HG03521 (cell line): ENCODE measurements around the gene UMAD1.

ENCODE experiments used
- ATAC-seq: cut with Tn5 transposase; IDR thresholded peaks from one replicate; pipeline ENCODE4 v1.9.1; 2021; ENCODE audit warnings: mild to moderate bottlenecking, moderate library complexity; ENCODE audit not compliant: unreplicated experiment

UMAD1 gene

DNA sequence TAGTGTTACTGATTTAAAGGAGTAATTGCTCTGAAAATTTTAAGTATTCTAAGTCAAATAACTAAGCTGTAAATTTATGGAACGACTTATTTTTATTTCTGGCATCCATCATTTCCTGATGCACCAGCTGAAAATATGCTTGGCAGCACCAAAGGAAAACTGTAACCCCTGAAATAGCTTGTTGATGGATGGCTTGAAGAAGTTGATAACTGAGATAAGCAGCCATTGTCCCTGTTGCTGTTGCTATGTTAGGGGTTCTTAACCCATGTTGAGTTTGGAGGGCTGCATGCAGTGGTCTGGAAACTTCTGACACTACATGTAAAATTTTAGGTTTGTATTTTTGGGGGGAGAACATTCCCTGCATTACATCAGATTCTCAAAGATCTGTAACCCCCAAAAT, 47.2 kb downstream of the UMAD1 start:
- no peak for ATAC-seq

DNA sequence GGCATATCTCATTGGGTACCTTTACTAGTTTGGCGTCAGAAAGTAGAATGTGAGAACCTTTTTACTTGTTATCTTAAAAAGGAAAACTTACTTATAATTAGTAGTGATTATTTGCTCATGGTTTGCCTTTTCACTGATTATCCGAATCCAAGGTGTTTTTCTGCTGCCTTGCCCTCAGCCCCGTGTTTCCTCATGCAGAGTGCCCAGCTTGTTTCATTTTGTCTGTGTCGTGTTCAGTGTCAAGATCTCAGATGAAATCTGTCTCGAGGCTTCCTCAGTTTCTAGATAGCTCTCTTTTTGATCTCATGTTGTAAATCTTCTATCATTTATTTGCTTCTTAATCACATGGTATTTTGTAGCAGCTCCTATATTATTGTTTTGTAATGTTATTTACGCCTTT, 47.8 kb downstream of the UMAD1 start:
- no peak for ATAC-seq

DNA sequence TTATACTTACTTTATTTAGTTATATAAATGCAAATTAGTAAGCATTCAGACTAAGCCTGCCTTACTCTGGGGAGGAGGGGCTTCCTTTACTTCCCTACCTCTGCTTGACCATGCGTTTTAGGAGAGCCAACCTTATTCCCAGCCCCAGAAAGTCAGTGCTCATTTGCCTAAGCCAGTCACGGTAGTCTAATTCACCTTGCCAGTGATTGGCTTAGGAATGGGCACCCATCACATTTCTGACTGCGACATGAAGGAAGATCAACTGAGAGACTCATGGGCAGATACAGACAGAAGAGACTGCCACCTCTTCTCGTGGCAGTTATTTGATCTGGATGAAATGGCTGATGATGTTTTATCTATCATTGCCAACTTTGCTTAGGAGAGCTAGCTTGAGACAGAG, 48.4 kb downstream of the UMAD1 start:
- no peak for ATAC-seq

GRCh38 chr7:7693881-7694280, 53.3 kb downstream of the UMAD1 start:
- no peak for ATAC-seq

GRCh38 chr7:7694542-7694941, 54.0 kb downstream of the UMAD1 start:
- ATAC-seq: no peak

- ATAC-seq: no peak
These were observed 54.7 kb downstream of the UMAD1 start for GRCh38 chr7:7695111-7695817.

GRCh38 chr7:7696458-7697119, 56.0 kb downstream of the UMAD1 start:
- ATAC-seq: no peak

DNA sequence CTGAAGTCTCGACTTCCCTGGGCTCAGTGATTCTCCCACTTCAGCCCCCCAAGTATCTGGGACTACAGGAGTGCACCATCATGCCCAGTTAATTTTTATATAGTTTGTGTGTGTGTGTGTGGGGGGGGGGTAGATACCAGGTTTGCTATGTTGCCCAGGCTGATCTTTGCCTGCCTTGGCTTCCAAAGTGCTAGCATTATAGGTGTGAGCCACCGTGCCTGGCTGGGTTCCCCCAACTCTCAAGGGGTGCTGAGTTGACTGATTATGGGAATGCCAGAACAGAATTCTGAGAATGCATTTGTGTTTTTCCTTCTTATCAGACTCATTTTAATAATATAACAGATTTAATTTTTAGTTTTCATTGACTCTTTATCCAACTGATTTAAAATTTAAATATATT, 58.4 kb downstream of the UMAD1 start:
- ATAC-seq: no peak

GRCh38 chr7:7699380-7699779, 58.8 kb downstream of the UMAD1 start:
- no peak for ATAC-seq

DNA sequence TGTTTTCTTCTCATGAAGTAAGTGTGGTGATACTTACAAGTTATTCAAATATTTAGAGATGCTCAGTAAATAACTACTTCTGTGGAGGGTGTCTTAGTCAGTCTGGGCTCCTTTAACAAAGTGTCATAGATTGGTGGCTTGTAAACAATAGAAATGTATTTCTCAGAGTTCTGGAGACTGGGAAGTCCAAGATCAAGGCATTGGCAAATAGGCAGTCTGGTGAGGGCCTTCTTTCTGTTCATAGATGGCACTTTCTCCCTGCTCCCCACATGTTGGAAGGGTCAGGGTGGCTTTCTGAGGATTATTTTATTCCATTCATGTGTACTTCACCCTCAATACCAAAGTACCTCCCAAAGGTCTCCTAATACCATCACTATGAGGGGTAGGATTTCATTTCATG, 59.4 kb downstream of the UMAD1 start:
- no peak for ATAC-seq

DNA sequence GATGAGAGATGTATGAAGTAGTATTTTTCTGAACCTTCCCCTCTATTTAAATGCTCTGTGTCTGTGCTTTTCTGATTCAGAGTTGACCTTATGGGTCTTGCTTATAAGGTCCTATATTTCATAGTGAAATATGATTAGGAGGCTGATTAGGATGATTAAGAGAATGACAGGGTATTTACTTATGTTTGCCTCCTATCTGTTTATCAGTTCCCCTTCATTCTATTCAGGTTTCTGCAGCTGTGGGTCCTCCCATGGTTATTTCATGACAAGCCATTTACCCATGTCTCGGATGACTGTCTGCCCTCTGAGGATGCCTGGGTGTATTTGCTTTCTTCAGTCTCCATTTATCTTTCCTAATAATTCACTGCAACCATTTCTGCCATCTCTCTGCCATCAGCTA, 61.0 kb downstream of the UMAD1 start:
- ATAC-seq: no peak

GRCh38 chr7:7702826-7703225, 62.3 kb downstream of the UMAD1 start:
- ATAC-seq: no peak

GRCh38 chr7:7703427-7703826, 62.9 kb downstream of the UMAD1 start:
- ATAC-seq: no peak

DNA sequence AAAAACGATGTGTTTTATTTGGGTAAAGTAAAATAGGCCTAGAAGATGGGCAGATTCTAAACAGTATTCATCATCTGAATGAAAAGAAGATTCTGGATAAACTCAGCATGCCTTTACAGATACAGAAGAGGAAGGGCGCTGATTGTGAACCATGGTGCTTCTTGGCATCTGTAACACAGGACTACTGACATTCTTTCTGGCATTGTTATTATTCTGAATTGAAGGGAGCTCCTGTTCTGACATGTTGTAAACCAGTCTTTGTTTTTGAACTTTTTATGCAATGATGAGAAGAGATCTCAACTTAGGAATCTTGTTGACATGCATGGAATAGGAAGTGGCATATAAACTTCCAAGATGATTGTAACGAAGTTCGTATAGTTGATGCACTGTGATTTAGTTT, 64.3 kb downstream of the UMAD1 start:
- no peak for ATAC-seq

DNA sequence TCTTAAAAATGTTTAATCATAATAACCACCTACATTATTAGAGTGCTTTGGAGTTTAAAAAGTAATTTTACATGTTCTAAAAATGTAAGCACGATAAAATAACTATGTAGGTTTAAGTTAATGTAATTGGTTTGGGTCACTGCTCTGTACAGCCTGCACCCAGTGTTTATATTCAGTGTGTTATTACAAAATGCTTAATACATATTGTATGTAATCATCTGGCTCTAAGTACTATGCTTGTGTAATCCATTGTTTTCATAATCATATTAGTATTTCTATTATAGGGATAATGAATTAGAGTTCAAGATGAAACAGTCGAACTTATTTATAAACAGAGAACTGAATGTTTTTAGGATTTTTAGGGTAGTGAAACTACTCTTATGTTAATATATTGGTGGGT, 64.8 kb downstream of the UMAD1 start:
- ATAC-seq: no peak

GRCh38 chr7:7706101-7706511, 65.6 kb downstream of the UMAD1 start:
- ATAC-seq: no peak

GRCh38 chr7:7706556-7707172, 66.1 kb downstream of the UMAD1 start:
- ATAC-seq: no peak

- no peak for ATAC-seq
These were observed 66.7 kb downstream of the UMAD1 start for GRCh38 chr7:7707246-7707645.

DNA sequence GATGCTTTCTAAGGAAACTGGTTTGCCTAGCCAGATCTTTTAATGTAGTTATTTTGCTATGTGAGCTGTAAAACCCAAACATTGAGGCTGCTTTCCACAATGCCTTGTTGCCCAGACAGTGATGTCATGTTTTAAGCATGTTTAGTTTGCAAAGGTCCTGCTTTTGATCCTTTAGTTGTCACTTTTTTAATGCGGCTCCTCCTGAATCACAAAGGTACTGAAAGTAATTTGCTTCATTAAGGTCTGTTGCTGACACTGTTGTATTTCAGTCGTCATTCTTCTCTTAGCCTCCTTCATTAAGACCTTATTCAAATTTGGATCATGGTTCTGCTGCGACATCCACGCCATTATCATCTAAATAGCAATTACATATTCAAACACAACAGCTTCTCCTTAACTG, 67.3 kb downstream of the UMAD1 start:
- ATAC-seq: no peak

GRCh38 chr7:7709291-7709690, 68.7 kb downstream of the UMAD1 start:
- no peak for ATAC-seq

GRCh38 chr7:7710469-7710868, 69.9 kb downstream of the UMAD1 start:
- ATAC-seq: no peak

DNA sequence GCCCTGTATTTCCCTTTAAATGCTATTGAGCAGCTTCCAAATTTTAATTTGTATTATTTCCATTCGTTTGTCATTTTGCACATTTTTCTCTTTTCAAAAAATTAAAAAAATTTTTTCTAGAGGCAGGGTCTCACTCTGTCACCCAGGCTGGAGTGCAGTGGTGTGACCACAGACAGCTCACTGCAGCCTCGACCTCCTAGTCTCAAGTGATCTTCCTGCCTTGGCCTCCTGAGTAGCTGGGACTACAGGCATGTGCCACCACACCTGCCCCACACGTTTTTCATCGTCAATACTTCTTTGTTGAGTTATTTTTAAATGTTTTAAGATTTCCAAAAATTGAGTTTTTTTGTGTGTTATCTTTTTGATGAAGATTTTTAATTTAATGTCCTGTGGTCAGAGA, 73.2 kb downstream of the UMAD1 start:
- ATAC-seq: no peak
